GM13976 (cell line): ENCODE measurements around the gene SEMA5A.
"Not testable (repeated sequence)": the region's sequence is repeated elsewhere in the genome, so short reads cannot be mapped to it uniquely, and the experiment has no call there.

ENCODE experiments used
- DNase-seq: peaks from one replicate; pipeline ENCODE4 v3.0.0; 2012; ENCODE audit warnings: low spot score
- in situ Hi-C: fragments of 300-500 bp; cut with MboI; formaldehyde crosslinking; loops from one replicate; pipeline ENCODE4 v1.12.0; 2022; ENCODE audit warnings: low sequenced_read_pairs, mixed read lengths, inconsistent platforms; ENCODE audit not compliant: unreplicated experiment
- TF ChIP-seq, protein P1 (sequence below): IDR thresholded peaks from 2 replicates; pipeline ENCODE4 v1.5.1; 2012; ENCODE audit warnings: borderline replicate concordance, mild to moderate bottlenecking; ENCODE audit not compliant: insufficient read depth; ENCODE audit errors: extremely low read depth, missing control alignments, control extremely low read depth

The SEMA5A gene

GRCh38 chr5:9354336-9355081 is 191.4 kb downstream of the SEMA5A start:
- no peak for DNase-seq
- TF ChIP-seq, protein P1, sequence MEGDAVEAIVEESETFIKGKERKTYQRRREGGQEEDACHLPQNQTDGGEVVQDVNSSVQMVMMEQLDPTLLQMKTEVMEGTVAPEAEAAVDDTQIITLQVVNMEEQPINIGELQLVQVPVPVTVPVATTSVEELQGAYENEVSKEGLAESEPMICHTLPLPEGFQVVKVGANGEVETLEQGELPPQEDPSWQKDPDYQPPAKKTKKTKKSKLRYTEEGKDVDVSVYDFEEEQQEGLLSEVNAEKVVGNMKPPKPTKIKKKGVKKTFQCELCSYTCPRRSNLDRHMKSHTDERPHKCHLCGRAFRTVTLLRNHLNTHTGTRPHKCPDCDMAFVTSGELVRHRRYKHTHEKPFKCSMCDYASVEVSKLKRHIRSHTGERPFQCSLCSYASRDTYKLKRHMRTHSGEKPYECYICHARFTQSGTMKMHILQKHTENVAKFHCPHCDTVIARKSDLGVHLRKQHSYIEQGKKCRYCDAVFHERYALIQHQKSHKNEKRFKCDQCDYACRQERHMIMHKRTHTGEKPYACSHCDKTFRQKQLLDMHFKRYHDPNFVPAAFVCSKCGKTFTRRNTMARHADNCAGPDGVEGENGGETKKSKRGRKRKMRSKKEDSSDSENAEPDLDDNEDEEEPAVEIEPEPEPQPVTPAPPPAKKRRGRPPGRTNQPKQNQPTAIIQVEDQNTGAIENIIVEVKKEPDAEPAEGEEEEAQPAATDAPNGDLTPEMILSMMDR = no peak
- in situ Hi-C loops = no loop called here

GRCh38 chr5:9353048-9353447 is 192.8 kb downstream of the SEMA5A start:
- DNase-seq, in situ Hi-C loops: not testable (repeated sequence)

DNA sequence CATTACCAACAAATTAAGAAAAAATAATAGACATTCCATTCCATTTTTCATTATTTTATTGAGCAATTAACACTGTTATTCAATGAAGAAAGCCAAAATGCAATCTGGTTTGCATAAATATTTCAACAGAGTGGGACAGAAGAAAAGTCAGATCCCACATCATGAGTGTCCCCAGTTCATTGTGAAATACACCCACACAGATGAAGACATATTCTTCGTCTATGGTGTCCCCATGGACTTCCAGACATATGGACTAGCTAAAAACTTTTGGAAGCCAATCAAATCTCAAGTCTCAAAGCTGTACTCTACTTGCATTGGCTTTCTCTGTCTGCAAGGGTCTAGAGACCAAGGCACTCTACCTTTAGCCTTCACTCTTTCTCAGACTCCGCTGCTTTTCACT is 194.3 kb downstream of the SEMA5A start:
- TF ChIP-seq, protein P1 = no peak
- in situ Hi-C loops = no loop called here
- DNase-seq = no peak

DNA sequence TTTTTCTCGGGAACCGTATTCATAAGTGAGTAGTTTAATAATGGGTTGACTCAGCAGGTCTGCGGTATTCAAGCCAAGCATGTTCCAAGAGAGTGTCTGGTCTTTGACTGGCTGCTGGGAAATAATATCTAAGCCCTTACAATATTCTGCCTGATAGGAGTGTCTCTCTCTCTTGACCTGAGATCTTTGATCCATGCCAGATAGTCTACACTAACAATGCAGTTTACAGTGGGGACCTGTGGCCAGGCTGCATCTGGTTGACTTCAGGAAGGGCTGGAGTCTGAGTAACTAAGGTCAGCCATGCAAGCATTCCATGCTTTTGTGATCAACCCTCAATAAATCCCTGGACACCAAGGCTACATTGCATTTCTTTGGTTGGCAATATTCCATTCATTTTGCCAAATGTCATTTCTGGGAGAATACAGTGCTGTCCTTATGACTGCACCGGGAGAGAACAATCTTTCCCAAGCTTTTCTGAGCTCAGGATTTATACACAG is 195.5 kb downstream of the SEMA5A start:
- DNase-seq = no peak
- in situ Hi-C loops = no loop called here
- TF ChIP-seq, protein P1 = no peak

- in situ Hi-C loops = no loop called here
- no peak for DNase-seq
These were observed 197.4 kb downstream of the SEMA5A start for GRCh38 chr5:9348401-9348996.

DNA sequence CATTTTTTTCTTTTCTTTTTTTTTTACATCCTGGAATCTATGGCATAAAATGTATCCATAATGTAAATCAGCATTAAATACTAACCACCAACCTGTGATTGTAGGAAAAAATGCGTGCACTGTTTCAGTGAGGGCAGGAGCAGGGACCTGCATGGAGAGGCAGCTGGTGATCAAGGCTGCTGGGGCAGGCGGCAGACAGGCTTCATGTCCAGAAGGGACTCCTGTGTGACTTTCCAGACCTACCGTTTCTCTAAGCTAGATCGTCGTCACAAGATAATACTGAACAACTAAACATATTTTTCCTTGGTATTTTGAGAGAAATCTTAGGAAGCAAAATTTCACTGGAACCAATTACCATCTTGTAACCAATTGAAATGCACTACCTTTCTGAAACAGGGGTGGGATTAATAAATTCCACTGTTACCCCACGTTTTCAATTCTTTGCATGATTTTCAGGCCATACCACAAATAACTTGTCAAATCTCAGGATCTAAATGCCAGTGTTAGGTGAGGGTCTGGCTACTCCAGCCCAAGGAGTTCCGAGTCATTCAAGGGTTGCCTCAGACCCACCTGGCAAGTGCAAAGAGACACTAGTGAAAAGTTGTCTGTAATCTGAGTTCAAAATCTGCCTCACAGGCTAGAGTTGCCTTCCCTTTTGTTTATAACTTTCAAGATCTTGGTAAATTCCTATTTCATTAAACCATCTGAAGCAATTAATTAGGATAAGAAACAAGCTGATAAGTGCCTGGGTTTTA is 198.2 kb downstream of the SEMA5A start:
- in situ Hi-C loops = no loop called here
- DNase-seq = no peak
- TF ChIP-seq, protein P1 = no peak

More at GRCh38 chr5:9348401-9348996, 197.4 kb downstream of the SEMA5A start:
- TF ChIP-seq, protein P1 = no peak
